ENCODE results near the gene ADAMTS17. TPM values are rescaled to one million over a fixed set of nuclear protein-coding genes. Genes with fewer than 3 reads are reported as not detected.

ADAMTS17 gene
- total RNA-seq, 1 donor from 2014 or later, result 1.5 TPM

- Mint-ChIP-seq H3K27ac (no peak overlapping the region), H3K4me1 (no peaks in the 10 kb centered on the region), H3K27me3 (ENCODE audit: insufficient read depth, low read depth) (peaks cover 5% of the 10 kb centered on the region), H3K9me3 (peaks cover 5% of the 10 kb centered on the region), H3K36me3 (no peaks in the 10 kb centered on the region), H3K4me3 (no peak overlapping the region)
- Histone ChIP-seq H2AFZ (replicated peaks) (no peak overlapping the region), H3K36me3 (no peaks in the 10 kb centered on the region), H3K79me2 (ENCODE audit: low read depth) (no peaks in the 10 kb centered on the region), H3K9me3 (ENCODE audit: low read depth) (no peaks in the 10 kb centered on the region), H3K4me1 (no peaks in the 10 kb centered on the region), H3K4me3 (no peak overlapping the region), H3K4me2 (no peak overlapping the region), H4K20me1 (ENCODE audit: low read depth) (no peaks in the 10 kb centered on the region), H3K27ac (no peak overlapping the region), H3K9ac (no peak overlapping the region), H3K27me3 (no peaks in the 10 kb centered on the region), H3F3A (ENCODE audit: low read depth) (no peaks in the 10 kb centered on the region)
- TF ChIP-seq EZH2phosphoT487 (IDR thresholded peaks at IDR 0.05) (no peak), CTCF (IDR thresholded peaks at IDR 0.05) (peak; percentile 31)
- peak; percentile 22 for DNase-seq (ENCODE audit: low spot score)
Observed at GRCh38 chr15:100133001-100133400, 208.8 kb downstream of the ADAMTS17 start.

- Histone ChIP-seq H3K9me3 (ENCODE audit: low read depth) (no peaks in the 10 kb centered on the region), H3F3A (ENCODE audit: low read depth) (no peaks in the 10 kb centered on the region), H3K4me3 (no peak overlapping the region), H4K20me1 (ENCODE audit: low read depth) (no peaks in the 10 kb centered on the region), H3K27me3 (no peaks in the 10 kb centered on the region), H2AFZ (replicated peaks) (no peak overlapping the region), H3K4me2 (no peak overlapping the region), H3K4me1 (no peaks in the 10 kb centered on the region), H3K27ac (no peak overlapping the region), H3K79me2 (ENCODE audit: low read depth) (no peaks in the 10 kb centered on the region), H3K36me3 (no peaks in the 10 kb centered on the region), H3K9ac (no peak overlapping the region)
- peaks cover 5% of the 10 kb centered on the region for H3K9me3 Mint-ChIP-seq
- TF ChIP-seq CTCF (IDR thresholded peaks at IDR 0.05) (no peak), EZH2 (IDR thresholded peaks at IDR 0.05) (no peak), EZH2phosphoT487 (IDR thresholded peaks at IDR 0.05) (no peak)
- no peaks in the 10 kb centered on the region for H3K36me3 Mint-ChIP-seq
- no peak for DNase-seq (ENCODE audit: low spot score)
- peaks cover 4% of the 10 kb centered on the region for H3K27me3 Mint-ChIP-seq (ENCODE audit: insufficient read depth, low read depth)
- H3K27ac Mint-ChIP-seq, result no peak overlapping the region
- no peaks in the 10 kb centered on the region for H3K4me1 Mint-ChIP-seq
- H3K4me3 Mint-ChIP-seq, result no peak overlapping the region
Observed at GRCh38 chr15:100132309-100132708, 209.5 kb downstream of the ADAMTS17 start.

GRCh38 chr15:100131321-100132224, 210.2 kb downstream of the ADAMTS17 start:
- H3K9me3 ChIP-seq (ENCODE audit: low read depth), result no peaks in the 10 kb centered on the region
- Mint-ChIP-seq H3K9me3 (peaks cover 4% of the 10 kb centered on the region), H3K27ac (no peak overlapping the region), H3K4me1 (no peaks in the 10 kb centered on the region), H3K4me3 (no peak overlapping the region), H3K27me3 (ENCODE audit: insufficient read depth, low read depth) (peaks cover 2% of the 10 kb centered on the region), H3K36me3 (no peaks in the 10 kb centered on the region)
- peak; percentile 49 for DNase-seq (ENCODE audit: low spot score)
- no peak overlapping the region for H2AFZ ChIP-seq (replicated peaks)
- H4K20me1 ChIP-seq (ENCODE audit: low read depth), result no peaks in the 10 kb centered on the region
- no peak overlapping the region for H3K27ac ChIP-seq
- no peaks in the 10 kb centered on the region for H3K36me3 ChIP-seq
- no peaks in the 10 kb centered on the region for H3K27me3 ChIP-seq
- H3K4me3 ChIP-seq, result no peak overlapping the region
- no peaks in the 10 kb centered on the region for H3K79me2 ChIP-seq (ENCODE audit: low read depth)
- no peak overlapping the region for H3K9ac ChIP-seq
- H3K4me2 ChIP-seq, result no peak overlapping the region
- TF ChIP-seq CTCF (IDR thresholded peaks at IDR 0.05), result peak; percentile 44
- no peak for TF ChIP-seq EZH2phosphoT487 (IDR thresholded peaks at IDR 0.05)
- no peaks in the 10 kb centered on the region for H3K4me1 ChIP-seq
- H3F3A ChIP-seq (ENCODE audit: low read depth), result no peaks in the 10 kb centered on the region

All from neural progenitor cell (in vitro differentiated cells).